HL-60 (cell line): ENCODE data around the gene KIF3A.

Source experiments
- DNase-seq, 2 experiments: peaks; one replicate each; pipeline ENCODE4 v3.0.0-alpha.2; 2010 to 2020; ENCODE audit warnings: low read depth in 1 of 2, low spot score in 1 of 2
- H3K27ac ChIP-seq: fragments of 250-450 bp; sonication (Bioruptor Pico); replicated peaks from 2 replicates; pipeline ENCODE4 v1.5.1; 2020; ENCODE audit warnings: mild to moderate bottlenecking, moderate library complexity
- H3K27me3 ChIP-seq: fragments of 250-450 bp; sonication (Bioruptor Pico); 2 replicates; pipeline ENCODE4 v1.5.1; 2021; ENCODE audit warnings: mild to moderate bottlenecking, moderate library complexity; ENCODE audit not compliant: insufficient read depth, poor library complexity, severe bottlenecking
- H3K4me3 ChIP-seq: replicated peaks from 2 replicates; pipeline ENCODE4 v1.5.1; 2011; ENCODE audit warnings: mild to moderate bottlenecking, control low read depth, low read length; ENCODE audit not compliant: insufficient read depth
- GABPA ChIP-seq: IDR thresholded peaks from 2 replicates; pipeline ENCODE4 v1.6.1; 2012; ENCODE audit warnings: low read depth
- POLR2AphosphoS5 ChIP-seq: IDR thresholded peaks from 2 replicates; pipeline ENCODE4 v1.6.1; 2012; ENCODE audit warnings: low read depth
- SPI1 ChIP-seq: IDR thresholded peaks from 2 replicates; pipeline ENCODE4 v1.6.1; 2012; ENCODE audit warnings: low read depth, mild to moderate bottlenecking, borderline replicate concordance
- TF ChIP-seq, protein P1 (sequence below): IDR thresholded peaks from 2 replicates; pipeline ENCODE4 v1.6.1; 2012; ENCODE audit warnings: low read depth; ENCODE audit not compliant: insufficient replicate concordance
- TF ChIP-seq, protein P2 (sequence below): IDR thresholded peaks from one replicate; pipeline ENCODE4 v1.5.1; 2011; ENCODE audit warnings: low read length, control low read depth, inconsistent platforms; ENCODE audit not compliant: insufficient read depth

Gene KIF3A

DNA sequence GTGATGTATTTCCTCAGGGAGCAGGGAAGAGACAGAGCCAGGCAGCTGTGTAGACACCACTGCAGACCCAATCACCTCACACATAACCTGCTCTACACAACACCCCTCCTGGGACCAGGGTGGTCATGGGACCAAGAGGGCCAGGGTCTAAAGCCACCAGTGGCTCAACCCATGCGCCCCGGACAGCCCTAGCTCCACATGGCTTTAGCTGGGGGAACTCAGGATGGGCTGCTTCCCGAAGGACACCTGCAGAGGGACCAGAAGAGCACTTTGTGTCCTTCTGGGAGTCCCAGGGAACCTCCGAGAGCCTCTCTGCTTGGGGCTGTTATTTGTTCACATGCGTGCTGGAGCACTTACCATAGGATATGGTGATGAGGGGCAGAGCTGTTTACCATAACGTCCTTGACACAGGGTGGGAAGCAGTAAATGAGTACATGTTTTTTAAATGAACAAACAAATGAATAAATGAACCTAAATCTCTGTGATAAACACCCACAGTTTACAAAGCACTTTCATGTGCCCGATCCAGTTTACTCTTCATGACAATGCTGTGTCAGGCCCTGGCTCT, 27.4 kb upstream of the KIF3A start:
- TF ChIP-seq, protein P1, sequence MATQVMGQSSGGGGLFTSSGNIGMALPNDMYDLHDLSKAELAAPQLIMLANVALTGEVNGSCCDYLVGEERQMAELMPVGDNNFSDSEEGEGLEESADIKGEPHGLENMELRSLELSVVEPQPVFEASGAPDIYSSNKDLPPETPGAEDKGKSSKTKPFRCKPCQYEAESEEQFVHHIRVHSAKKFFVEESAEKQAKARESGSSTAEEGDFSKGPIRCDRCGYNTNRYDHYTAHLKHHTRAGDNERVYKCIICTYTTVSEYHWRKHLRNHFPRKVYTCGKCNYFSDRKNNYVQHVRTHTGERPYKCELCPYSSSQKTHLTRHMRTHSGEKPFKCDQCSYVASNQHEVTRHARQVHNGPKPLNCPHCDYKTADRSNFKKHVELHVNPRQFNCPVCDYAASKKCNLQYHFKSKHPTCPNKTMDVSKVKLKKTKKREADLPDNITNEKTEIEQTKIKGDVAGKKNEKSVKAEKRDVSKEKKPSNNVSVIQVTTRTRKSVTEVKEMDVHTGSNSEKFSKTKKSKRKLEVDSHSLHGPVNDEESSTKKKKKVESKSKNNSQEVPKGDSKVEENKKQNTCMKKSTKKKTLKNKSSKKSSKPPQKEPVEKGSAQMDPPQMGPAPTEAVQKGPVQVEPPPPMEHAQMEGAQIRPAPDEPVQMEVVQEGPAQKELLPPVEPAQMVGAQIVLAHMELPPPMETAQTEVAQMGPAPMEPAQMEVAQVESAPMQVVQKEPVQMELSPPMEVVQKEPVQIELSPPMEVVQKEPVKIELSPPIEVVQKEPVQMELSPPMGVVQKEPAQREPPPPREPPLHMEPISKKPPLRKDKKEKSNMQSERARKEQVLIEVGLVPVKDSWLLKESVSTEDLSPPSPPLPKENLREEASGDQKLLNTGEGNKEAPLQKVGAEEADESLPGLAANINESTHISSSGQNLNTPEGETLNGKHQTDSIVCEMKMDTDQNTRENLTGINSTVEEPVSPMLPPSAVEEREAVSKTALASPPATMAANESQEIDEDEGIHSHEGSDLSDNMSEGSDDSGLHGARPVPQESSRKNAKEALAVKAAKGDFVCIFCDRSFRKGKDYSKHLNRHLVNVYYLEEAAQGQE: no peak
- no peak for TF ChIP-seq POLR2AphosphoS5
- no peak for TF ChIP-seq GABPA
- TF ChIP-seq, protein P2, sequence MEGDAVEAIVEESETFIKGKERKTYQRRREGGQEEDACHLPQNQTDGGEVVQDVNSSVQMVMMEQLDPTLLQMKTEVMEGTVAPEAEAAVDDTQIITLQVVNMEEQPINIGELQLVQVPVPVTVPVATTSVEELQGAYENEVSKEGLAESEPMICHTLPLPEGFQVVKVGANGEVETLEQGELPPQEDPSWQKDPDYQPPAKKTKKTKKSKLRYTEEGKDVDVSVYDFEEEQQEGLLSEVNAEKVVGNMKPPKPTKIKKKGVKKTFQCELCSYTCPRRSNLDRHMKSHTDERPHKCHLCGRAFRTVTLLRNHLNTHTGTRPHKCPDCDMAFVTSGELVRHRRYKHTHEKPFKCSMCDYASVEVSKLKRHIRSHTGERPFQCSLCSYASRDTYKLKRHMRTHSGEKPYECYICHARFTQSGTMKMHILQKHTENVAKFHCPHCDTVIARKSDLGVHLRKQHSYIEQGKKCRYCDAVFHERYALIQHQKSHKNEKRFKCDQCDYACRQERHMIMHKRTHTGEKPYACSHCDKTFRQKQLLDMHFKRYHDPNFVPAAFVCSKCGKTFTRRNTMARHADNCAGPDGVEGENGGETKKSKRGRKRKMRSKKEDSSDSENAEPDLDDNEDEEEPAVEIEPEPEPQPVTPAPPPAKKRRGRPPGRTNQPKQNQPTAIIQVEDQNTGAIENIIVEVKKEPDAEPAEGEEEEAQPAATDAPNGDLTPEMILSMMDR: no peak
- TF ChIP-seq SPI1: no peak
- Histone ChIP-seq H3K27ac (no peak overlapping the region), H3K4me3 (no peak overlapping the region), H3K27me3 (no peaks in the 10 kb centered on the region)
- DNase-seq: no peak

DNA sequence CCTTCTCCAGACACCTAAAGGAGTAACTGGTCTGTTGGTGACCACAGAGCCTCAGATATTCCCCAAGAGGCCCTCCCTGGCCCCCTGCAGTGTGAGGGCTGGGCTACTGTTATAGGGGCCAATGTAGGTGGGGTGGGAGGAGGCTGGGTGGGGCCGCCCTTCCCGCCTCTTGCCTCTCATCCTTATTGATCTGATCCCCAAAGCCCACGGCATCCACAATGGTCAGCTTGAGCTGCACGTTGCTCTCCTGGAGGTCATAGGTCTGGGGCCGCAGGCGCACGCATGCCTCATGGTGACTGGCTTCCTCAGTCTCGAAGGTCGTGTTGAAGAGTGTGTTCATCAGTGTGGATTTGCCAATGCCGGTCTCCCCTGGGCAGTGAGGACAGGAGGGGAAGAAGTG, 26.7 kb upstream of the KIF3A start:
- no peak overlapping the region for H3K27ac ChIP-seq
- no peaks in the 10 kb centered on the region for H3K27me3 ChIP-seq
- H3K4me3 ChIP-seq: no peak overlapping the region
- no peak for DNase-seq
- TF ChIP-seq, protein P1: no peak
- TF ChIP-seq, protein P2: no peak
- TF ChIP-seq SPI1 (no peak), GABPA (no peak), POLR2AphosphoS5 (no peak)

DNA sequence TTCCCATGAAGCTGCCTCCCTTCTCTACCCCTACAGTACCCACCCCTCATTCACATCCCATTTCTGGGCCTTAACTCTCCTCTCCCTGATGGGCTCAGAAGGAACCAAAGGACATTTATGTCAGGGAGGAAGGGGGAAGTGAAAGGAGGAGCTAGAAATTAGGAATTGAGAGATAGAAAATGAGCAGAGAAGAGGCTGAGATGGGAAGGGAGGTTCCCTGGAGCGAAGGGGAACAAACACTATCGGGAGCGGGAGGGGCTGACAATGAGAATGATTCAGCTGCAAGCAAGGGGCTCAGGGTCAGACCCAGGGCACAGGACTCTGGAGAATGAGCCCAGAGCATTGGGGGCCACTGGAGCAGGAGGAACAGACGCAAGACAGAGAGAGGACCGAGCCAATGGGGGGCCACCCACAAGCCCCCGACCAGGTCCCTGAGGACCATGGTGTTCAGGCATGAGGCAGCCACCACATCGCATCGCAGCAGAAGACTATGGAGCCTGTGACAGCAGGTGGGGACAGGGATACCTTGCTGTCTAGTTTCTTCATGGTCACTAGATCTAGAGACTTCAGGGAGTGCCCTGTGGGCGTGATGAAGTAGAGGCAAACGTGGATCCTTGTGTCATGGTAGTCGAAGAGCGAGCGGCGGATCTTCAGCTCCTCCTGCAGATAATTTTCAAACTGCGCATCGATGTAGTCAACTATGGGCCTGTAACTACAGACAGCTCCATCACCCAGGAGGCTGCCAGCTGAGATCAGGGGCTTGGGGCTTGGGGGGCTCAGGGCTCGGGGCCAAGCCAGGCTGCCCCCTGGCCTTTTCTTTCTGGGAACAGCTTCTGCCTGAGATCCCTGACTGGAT, 26.1 kb upstream of the KIF3A start:
- no peak overlapping the region for H3K27ac ChIP-seq
- no peak for DNase-seq
- no peak for TF ChIP-seq GABPA
- TF ChIP-seq, protein P2: no peak
- no peak for TF ChIP-seq SPI1
- no peak for TF ChIP-seq POLR2AphosphoS5
- TF ChIP-seq, protein P1: no peak

More for the DNA sequence above, 26.1 kb upstream of the KIF3A start:
- Histone ChIP-seq H3K27me3 (no peaks in the 10 kb centered on the region), H3K4me3 (no peak overlapping the region)
